ENCODE measurements around the gene PTPRE.

PTPRE gene

GRCh38 chr10:128046156-128046952 is 139.5 kb downstream of the PTPRE start:
- DNase-seq (ENCODE audit: low spot score), result no peak

DNA sequence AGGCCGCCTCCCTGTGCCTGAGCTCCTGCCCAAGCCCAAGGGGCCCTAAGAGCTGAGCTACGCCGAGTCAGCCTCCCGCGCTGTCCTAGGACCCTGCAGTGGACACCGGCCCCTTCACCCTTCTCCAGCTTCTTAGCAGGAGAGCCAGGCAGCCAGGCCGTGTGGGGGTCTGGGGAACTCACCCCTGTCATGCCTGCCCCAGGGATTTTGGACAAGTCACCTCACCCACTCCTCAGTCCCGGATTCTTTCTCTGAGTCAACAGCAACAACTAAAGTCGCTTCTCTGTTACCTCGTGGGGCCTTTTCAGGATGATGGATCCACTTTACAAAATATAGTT is 140.0 kb downstream of the PTPRE start:
- no peak for DNase-seq (ENCODE audit: low spot score)

- DNase-seq (ENCODE audit: low spot score), result peak; percentile 93
Measured at GRCh38 chr10:128047351-128047750, 140.4 kb downstream of the PTPRE start.

GRCh38 chr10:128047991-128048818 is 141.3 kb downstream of the PTPRE start:
- peak; percentile 31 for DNase-seq (ENCODE audit: low spot score)

DNA sequence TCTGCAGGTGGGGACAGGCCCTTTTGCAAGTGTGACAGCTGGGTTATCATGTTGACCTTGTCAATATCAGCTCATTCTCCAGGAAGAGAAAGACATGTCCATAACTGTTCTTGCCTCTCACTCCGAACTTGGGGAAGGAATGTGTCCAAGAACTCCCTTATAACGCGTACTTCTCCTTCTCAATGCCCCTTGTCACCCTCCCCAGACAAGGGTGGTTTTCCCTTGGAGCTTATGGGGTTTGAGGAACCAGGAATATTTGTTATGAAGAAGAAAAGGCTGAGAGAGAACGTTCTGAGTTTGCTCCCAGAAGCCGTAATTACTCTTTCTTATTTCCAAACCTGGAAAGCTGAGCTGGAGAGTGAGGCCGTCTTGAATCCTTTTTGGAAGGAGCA is 141.9 kb downstream of the PTPRE start:
- DNase-seq (ENCODE audit: low spot score), result no peak

GRCh38 chr10:128049226-128050120 is 142.6 kb downstream of the PTPRE start:
- no peak for DNase-seq (ENCODE audit: low spot score)

- DNase-seq (ENCODE audit: low spot score), result no peak
Measured at GRCh38 chr10:128050121-128050516, 143.2 kb downstream of the PTPRE start.

DNA sequence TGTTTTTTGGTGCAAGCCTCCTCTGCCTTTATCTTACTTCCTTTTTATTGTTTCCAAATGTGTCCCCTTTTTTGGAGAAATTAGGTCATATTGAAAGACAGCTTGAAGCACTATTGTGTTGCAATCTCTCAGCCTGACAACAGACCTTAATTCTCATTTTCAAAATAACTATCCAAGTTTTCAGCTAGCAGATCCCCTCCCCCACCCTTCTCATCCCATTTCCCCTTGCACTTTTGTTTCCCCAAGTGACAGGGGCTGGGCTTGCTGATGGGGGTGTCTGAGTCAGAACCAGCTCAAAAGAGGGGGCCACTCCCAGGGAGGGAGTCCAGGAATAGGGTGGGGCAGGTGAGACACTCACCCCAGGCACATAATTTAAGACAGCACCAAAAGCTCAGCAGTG is 144.0 kb downstream of the PTPRE start:
- no peak for DNase-seq (ENCODE audit: low spot score)

DNA sequence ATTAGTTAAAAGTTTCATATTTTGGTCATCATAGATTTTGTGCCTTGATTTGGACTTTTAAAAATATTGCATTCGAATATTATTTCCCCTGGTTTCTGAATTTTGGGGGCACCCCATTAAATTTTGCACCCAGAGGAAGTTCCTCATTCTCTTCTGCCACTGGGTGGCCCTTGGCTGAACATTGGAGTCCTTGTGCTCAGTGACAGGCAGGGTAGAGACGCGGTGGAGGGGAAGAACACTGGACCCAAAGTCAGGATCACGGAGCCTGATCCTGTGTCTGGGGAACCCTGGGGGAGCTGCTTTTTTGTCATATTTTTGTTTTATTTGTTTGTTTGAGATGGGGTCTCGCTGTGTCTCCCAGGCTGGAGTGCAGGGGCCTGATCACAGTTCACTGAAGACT is 144.6 kb downstream of the PTPRE start:
- no peak for DNase-seq (ENCODE audit: low spot score)

DNA sequence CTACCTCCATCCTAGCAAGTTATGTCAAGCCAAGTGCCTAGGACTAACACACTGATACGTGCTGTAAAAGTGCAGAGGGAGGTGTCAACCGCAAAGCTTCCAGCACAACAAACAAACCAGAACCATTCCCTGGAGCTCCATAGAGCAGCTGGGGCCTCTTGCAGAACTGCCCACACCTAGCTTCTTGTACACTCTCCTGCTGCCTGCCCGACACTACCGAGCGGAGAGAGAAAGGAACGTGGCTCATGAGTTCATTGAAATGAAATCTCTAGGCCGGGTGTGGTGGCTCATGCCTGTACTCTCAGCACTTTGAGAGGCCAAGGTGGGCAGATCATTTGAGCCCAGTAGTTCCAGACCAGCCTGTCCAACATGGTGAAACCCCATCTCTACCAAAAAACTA is 145.8 kb downstream of the PTPRE start:
- no peak for DNase-seq (ENCODE audit: low spot score)

DNA sequence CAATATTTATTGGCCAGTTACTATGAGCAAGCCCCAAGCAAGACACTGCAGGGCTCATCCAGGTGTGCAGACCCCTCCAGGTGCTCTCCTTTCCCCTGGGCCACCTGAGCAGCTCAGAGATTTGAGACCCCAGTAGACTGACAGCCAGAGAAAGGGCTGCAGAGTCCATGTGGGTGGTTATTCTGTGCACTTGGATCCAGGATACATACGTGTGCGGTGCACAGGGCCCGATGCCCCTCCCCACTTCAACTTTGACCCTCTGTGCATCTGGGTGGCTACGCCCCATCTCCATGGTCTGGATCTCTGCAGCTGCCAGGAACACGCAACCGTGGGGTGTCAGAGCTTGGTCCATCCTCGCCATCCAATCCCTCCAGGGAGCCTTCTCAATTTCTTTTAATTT is 146.5 kb downstream of the PTPRE start:
- no peak for DNase-seq (ENCODE audit: low spot score)

DNA sequence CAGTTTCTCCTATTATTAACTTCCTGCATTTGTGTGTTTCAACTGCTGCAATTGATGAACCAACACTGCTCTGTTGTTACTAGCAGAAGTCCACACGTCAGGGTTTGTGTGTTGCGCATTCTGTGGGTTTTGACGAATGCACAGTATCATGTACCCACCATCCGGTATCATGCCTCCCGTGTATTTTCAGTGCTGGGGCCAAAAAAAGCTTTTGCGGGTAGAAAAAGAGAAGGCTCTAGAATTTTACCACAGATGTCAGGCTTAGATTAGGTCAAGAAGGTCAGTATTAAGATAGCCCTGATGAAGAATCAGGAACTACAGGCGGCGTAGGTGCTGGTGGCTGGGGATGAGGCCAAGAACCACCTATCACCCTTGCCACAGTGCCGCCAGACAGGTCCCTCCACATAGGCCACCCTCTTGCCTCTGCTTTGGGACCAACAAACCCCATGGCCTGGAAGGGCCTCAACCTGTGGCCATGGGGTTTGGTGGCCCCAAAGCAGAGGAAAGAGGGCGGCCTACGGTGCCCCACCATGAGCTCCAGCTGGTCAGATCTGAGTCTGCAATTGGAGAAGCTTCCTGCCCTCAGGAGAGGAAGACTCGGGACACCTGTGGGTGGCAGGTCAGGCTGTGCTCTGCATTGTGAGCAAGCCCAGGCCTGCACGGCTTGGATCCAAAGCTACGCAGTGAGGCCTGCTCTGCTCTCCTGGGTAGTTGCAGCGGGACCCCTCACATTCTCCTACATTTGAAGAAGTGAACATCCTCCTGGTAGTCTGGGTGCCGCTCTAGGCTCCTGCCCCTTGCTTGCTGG is 147.5 kb downstream of the PTPRE start:
- no peak for DNase-seq (ENCODE audit: low spot score)

- DNase-seq (ENCODE audit: low spot score), result no peak
Measured at GRCh38 chr10:128055061-128055868, 148.4 kb downstream of the PTPRE start.

- DNase-seq (ENCODE audit: low spot score), result no peak
Measured at GRCh38 chr10:128056303-128057050, 149.6 kb downstream of the PTPRE start.

DNA sequence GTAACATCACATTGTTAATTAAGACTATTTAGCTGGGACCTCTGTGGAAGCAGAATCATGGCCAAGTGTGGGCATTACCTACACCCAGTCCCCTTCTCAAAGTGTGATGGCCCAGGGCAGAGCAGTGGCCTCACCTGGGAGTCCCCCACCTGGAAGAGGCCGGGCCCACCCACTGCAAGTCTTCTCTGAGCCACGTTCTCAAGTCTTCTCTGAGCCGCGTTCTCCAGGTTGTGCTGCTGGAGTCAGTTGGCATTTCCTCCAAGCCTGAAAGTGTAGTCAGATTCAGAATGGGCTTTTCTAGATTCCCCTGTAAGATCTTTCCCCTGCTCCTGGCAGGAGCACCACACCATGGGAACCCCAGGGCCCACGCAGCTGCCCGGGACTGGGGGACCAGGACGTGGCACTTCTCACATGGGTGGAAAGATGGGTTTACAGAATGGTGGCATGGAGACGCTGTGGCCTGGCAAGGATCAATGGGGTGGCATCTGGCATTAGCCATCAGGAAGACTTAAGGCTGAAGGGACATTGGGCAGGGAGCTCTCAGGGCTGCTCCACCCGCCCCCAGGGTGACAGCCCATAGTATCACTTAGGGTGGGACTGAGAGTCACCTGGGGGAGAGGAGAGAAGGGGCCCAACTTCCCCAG is 151.3 kb downstream of the PTPRE start:
- no peak for DNase-seq (ENCODE audit: low spot score)

DNA sequence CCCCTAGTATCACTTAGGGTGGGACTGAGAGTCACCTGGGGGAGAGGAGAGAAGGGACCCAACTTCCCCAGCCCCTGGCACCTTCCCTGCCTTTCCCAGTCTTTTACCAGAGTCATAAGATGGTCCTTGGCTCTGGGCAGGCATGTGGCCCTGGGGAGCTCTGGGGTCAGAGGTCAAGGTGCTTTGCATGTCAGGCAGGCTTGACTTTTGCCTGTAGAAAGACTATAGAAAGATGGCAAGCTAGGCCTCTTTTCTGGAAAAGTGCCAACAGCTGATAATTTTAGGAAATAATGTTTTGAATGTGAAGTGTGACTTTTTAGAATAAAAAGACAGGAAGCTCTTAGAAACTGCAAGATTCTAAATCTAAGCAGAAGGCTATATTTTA is 151.8 kb downstream of the PTPRE start:
- DNase-seq (ENCODE audit: low spot score), result no peak

DNA sequence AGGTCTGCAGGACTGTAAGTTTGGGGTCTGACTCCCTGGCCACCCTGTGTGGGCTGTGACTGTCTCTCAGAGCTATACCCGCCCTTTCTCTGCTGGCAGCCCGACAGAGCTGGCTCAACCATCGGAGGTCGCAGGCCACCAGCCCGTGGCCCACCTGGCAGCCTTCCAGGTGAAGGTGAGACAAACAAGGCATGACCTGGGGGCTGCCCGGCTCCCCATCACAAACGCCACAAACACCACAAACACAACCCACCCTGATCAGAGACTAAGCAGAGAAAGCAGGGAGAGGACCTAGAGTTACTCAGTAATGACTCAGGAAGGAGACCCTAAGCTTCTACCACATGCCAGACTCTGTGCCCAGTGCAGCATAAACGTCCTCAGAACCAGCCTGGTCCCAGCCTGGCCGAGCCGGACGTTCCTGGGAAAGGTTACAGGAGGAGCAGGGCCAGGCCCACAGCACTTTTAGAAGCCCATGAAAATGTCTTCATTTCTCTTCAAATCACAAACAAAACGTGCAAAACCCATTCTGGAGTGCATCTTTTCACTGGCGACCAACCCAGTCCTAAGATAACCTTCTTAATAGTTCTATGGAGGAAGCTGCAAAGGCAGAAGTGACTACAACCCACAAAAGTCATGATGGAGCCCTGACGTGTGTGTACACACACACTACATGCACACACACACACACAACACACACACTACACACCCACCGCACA is 152.5 kb downstream of the PTPRE start:
- DNase-seq (ENCODE audit: low spot score), result no peak

DNA sequence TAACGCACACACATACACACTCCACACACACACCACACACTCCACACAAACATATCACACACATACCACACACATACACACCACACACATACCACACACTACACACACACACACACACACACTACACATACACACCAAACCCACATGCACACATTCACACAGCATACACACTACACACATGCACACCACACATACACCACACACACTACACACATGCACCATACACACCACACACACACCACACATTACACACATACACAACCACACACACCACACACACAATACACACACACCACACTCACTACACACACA is 153.0 kb downstream of the PTPRE start:
- no peak for DNase-seq (ENCODE audit: low spot score)

All from germinal center (tissue), 1 donor.